SIG-M5 treated with dmso at 0.1 percent for 504 hours (cell line): ENCODE results near the gene KIAA2012.
"Not testable (repeated sequence)": the region's sequence is repeated elsewhere in the genome, so short reads cannot be mapped to it uniquely, and the experiment has no call there.

Source experiments
- DNase-seq: peaks from one replicate; lab custom pipeline; 2025; ENCODE audit not compliant: unreplicated experiment; lab: John Stamatoyannopoulos, UW

Gene KIAA2012

DNA sequence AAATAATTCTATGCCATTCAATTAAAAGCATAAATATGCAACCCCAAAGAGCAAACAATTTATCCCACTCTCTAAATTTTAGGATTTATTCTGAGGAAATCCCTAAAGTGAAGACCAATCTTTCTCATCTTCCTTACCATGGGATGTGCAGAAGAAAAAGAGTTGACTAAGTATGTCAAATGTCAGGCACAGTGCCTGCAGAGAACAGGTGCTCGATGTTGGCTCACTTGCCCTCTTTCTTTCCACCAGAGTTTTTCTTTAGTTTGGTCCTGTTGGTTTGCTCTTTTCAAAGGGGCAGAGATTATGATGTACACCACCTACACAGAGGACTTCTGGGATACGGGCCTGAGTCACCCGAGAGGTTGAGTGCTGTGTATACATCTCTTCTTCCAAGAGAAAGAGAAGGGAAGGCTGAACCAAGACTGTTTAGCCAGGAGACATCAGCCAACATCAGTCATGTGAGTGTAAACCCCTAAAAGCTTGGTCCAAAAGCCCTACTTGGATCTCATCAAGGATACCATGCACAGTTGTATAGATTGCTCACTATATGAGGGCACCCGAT, 113.7 kb downstream of the KIAA2012 start:
- DNase-seq: no peak

DNA sequence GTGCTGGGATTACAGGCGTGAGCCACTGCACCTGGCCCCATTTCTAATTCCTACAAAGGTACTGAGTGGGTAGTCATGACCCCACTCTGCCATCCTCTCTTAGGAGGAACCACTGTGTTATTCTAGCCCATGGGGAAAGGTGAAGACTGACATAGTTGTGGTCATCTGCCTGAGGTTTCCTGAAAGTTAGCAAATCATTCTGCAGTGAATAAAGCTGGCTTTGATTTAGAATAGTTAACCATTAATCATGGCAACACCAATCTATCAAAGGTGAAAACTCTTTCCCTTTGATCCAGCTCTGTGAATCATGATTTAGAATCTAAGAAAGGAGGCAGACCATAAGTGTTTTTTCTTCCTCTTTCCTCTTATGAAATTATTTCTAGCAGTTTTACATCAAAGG, 114.5 kb downstream of the KIAA2012 start:
- DNase-seq: no peak

DNA sequence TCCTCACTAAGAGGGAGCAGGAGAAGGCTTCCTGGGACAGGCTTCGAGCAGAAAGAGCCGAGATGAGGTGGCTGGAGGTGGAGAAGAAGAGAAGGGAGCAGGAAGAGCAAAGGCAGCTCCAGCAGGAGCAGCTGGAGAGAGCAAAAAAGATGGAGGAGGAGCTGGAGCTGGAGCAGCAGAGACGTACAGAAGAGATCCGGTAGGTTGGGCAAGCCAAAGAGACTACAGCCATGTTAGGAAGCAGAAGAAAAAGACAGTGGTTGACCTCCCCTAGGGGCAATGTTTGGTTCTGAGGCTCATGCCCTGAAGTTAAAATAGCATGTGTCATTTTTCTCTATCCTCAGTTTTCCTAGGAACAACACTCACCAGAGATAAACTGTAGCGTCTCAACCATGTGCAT, 120.2 kb downstream of the KIAA2012 start:
- DNase-seq: no peak

DNA sequence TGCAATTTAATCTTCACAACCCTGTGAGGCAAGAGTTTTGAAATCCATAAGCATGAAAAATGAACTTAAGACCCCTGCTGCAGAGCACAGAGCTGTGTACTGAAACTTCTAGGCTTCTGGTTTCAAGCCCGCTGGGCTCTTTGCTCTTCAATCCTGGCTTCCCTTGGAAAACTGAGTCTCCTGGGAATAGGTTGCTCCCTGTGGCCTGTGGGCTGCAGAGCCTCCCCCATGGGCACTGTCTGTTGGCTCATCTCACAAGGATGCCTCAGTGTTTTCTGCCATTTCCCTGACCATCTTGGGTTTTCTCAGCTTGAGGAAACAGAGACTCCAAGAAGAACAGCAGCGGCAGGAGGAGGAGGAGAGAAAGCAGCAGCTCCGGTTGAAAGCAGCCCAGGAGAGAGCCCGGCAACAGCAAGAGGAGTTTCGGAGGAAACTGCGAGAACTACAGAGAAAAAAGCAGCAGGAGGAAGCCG, 120.9 kb downstream of the KIAA2012 start:
- no peak for DNase-seq

DNA sequence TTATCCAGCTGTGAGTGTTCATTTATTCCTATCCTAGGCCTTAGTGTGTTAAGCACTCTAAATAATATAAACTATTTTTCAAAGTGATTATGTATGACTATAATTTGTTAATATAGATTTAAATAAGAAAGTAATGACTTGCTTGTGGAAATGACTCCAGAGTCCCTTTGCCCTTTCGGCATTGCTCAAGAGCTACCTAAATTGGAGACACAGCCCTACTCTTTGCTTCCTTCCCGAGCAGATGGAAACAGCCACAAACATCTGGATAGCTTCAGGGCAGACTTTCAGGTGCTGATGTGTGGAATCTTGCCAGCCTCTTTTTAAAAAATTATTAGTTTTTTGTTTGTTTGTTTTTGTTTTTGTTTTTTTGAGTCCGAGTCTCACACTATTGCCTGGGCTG, 121.4 kb downstream of the KIAA2012 start:
- no peak for DNase-seq

DNA sequence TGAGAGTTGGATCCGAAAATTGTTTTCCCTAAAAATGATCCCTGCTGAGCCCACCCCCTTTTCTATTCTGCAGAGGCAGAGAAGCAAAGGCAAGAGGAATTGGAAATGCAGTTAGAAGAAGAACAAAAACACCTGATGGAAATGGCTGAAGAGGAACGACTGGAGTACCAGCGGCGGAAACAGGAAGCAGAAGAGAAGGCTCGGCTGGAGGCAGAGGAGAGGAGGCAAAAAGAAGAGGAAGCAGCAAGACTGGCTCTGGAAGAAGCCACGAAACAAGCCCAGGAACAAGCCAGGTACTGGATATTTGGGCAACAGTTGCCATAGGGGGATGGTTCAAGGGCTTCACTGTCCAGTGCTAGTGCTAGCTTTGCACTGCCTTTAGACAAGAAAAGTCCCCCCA, 123.7 kb downstream of the KIAA2012 start:
- DNase-seq: peak; percentile 58

DNA sequence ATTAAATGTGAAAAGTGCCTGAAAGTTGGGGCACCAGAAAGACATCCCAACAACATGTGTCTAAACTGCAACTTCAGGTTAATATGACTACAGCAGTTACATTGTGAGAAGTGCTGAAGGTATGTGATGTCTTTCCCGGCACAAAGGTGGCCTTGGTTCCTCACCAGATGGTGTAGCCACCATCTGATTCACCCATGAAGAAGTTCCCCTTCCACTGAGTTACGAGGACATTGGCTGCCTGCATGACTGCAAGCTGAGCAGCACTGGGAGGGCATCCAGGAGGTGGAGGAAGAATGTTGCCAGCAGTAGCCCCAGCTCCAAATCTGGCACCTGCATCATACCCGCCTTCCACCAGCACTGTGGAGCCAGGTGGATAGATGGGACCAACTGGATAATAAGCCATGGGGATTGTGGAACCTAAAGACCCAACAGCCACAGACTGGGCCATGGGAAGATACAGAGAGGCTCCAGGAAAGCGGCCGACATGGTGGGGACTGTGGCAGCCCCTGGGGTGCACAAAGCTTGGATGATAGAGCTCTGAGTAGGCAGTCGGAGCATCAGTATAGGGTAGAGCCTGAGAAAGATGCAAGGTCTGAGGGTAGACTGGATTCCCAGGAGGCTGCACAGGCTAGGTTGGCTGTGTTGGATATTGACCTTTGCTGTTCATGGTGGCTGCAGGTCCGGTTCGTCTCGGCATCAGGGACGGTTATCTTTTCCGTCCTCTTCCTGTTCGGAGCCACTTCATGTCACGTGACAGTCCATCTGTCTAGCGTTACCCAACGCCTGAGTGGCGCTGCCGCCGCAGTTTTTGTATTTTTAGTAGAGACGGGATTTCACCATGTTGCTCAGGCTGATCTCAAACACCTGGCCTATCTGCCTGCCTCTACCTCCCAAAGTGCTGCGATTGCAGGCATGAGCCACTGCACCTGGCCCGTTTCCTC, 128.4 kb downstream of the KIAA2012 start:
- no peak for DNase-seq

DNA sequence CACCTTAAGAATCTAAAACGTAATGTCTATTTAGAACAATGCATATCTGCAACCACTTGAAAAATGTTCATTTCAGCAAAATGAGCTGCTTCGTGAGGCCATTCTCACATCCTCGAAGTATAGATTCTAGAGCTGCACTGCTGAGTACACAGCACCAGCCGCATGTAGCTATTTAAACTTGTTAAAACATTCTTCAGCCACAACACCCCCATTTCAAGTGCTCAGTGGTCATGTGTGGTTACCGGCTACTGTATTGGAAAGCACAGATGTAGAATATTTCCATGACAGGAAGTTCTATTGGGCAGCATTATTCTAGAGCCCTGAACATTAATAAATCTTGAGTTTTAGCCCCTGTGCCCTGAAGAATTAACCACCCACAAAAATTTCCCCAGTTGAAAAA, 130.3 kb downstream of the KIAA2012 start:
- DNase-seq: no peak

DNA sequence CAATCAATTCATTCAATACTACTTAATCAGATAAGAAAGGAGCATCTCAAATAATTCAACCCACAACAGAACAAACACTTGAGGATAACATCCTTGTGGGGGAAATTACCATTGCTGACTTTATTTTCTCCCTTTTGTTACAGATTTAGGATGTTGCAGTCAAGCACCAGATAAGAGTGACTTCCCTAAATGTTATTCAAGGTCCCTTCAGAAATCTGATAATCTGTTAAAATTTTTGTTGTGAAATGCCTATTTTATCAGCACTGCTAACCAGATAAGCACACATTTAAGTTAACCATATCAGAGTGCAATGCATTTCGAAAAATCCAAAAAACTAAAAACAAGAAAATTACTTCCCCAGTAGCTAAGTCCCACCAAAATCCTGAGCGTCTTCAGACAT, 131.8 kb downstream of the KIAA2012 start:
- no peak for DNase-seq

DNA sequence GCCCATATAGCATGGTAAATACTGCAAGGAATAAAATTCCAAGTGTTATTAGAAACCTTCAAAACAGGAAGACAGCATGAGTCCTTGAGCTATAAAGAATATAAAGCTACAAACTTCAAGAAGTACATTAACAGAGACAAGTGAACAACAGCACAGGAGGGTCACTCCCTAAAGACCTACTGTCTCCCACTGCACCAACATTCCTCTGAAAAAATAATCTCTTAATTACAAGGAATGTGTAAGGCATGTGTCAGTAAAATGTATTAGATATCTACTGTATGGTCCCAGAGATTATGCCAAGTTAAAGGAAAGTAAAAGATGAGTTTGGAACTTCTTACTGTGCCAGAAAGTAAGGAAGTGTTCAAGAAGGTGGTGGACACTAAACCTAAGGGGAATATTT, 135.5 kb downstream of the KIAA2012 start:
- no peak for DNase-seq

DNA sequence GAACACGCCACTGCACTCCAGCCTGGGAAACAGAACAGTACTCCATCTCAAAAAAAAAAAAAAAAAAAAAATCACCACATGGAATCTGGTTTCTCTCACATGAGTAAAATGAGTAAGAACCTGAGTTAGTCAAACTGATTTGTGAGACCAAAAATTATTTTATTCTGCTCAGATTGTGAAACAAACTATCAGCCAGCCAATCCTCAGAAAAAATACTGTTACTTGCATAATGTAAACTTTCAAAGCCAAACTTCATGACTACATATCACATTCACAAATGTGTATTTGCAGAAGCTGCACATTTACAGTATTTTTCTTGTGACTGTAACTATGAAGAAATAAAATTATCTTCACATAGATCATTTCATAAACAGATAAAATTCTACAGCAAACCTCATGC, 142.1 kb downstream of the KIAA2012 start:
- no peak for DNase-seq

DNA sequence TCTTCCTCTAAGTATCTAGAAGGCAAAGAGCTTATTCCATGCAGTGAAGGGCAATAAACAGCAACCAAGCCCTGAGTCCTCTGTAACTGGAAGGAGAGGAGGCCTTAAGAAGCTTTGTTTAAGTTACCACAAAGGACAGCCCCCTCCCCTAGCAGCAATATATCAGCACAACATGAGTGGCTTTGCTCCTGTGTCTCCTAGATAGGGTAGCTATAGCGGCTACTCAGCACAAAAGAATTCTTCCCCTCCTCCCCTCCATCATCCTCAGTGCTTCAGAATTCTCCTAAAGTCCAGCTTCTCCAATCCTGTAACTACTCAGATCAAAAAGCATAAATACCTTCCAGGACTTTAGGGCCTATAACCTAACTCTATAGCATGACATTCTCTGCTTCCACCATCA, 148.8 kb downstream of the KIAA2012 start:
- no peak for DNase-seq

DNA sequence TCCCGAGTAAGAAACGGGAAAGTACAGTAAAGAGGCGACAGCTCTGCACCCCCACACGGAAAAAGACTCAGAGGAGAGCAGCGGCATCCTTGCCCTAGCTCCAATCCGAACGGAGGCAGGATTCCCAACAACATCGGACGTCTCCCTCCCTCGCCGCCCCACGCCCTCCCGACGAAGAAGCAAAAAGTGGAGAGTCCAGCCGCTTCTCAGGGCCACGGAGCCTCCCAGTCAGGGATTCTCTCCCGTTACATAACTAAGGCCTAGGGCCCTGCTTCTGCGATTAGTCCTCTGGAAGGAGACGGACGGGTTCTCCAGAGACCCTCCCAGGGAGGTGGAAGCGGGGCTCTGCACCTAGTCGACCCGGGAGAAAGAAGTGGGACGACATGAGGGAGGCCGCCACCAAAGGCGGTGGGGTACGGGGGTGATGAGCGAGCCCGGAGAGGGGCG, 164.8 kb downstream of the KIAA2012 start:
- peak; percentile 53 for DNase-seq

DNA sequence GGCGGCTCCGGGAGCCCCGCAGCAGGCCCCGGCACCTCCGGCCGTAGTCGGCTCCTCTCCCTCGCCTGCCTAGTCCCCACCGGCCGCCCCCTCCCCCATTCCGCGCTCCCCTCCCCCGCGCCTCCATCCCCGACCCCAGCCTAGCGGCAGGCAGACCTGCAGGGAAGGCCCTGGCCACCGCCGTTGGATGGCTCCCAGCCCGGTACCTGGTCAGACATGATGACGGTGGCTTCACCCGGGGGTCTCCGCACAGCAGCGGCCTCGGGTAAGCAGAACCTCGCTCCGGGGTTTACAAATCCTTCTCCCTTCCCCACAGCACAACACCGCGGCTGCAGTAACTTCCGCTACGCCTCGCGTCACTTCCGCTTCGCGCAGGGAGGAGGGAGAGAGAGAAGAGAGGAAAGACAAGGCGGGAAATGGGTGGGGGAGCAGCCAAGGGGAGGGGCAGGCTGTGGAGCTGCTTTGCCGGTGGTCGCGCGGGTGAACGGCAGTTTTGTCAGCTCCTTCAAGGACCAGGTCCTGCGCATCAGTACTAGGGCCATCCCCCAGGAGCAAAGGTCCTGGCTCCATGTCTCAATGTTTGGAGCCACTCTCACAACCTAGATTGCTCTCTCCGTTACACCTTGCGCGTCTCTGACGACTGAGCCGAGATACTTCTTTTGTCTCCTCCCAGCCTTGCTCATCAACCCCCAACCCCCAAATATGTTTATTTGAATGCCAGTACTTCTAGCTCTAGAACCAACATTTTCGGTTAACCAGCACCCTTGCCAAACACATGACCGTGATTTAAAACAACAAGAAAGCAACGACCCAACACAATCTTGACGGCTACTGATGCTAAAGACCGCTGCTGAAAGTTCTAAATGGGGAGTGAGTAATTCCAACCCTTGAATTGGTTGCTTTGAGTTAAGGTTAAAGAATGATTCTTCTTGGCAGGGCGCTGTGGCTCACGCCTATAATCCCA, 165.5 kb downstream of the KIAA2012 start, which contains the start of gene SUMO1:
Gene SUMO1, minus strand, starts transcription at position 364 of the 964 bp plus-strand sequence. Its CDS starts 146 bp downstream, at position 218.
- DNase-seq: peak; percentile 87

DNA sequence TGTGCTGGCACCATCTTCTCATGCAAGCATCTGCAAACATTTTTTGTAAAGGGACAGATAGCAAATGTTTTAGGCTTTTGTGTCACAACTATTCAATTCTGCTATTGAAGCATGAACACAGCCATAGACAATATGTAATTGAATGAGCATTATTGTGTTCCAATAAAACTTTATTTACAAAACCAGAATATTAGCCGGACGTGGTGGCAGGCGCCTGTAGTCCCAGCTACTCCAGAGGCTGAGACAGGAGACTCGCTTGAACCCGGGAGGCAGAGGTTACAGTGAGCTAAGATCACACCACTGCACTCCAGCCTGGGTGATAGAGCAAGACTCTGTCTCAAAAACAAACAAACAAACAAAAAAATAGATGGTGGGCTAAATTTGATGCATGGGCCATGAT, 174.7 kb downstream of the KIAA2012 start:
- DNase-seq: not testable (repeated sequence)

DNA sequence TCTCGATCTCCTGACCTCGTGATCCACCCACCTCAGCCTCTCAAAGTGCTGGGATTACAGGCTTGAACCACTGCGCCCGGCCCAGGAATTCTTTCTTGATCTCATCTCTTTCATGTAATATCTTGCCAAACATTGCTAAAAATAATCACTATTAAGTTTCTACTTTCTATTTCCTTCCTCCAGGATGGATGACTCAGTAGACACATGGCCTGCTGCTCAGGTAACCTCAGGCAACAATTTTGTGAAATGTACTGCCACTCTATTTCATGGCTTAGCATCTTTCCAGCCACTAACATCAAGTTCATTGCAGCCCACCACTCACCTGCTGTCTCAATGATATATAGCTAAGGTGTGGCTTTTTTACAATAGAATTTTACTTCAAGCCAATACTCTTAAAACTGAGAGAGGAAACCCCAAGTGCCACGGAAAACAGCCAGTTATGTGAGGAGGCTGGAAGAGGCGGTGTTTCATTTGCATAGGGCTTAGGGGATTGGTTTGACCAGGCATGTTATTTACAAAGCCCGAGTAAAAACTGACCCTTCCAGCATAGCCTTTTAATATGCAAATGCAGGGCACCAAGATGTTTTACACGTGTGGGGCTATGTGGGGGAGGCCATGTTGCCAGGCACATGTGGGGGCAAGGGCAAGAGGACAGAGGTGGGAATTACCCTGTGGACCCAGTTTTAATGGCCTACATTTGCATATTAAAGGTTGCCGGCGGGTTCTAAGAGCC, 176.6 kb downstream of the KIAA2012 start:
- no peak for DNase-seq

DNA sequence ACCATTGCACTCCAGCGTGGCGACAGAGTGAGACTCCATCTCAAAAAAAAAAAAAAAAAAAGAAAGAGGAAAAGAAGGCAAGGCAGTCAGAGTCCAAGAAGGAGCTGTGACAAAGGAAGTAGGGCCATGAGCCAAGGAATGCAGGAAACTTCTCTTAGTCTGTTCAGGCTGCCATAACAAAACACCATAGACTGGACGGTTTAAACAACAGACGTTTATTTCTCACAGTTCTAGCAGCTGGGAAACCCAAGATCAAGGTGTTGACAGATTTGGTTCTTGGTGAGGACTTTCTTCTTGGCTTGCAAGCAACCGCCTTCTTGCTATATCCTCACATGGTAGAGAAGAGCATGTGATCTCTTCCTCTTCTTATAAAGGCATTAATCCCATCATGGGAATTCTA, 178.4 kb downstream of the KIAA2012 start:
- no peak for DNase-seq
